ENCODE results near the gene TTC9C. TPM values are rescaled to one million over a fixed set of nuclear protein-coding genes. Genes with fewer than 3 reads are reported as not detected.

The TTC9C gene
- total RNA-seq, 1 donor from 2014 or later: 12.9 TPM

DNA sequence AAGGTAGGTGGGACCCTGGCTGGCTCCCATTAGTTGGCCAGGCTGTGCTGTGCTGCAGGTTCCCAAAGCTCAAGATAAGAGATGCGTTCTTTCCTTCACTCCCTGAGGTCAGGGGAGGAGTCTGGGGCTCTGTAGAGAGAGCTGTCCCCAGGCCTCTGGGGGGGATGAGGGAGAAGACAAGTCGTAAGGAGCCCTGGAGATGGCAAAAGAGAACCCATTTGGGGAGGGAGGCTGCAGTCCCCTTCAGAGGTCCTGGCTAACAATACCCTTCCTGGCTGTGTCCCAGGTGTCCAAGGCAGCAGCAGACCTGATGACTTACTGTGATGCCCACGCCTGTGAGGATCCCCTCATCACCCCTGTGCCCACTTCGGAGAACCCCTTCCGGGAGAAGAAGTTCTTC is 19.9 kb upstream of the TTC9C start:
- Histone ChIP-seq H3K36me3 (peaks cover 31% of the 10 kb centered on the region), H3K27me3 (ENCODE audit: low read depth) (no peaks in the 10 kb centered on the region), H3K9me3 (replicated peaks) (no peaks in the 10 kb centered on the region), H3K4me3 (peak overlapping the region; percentile 66), H3K27ac (replicated peaks) (peak overlapping the region; percentile 94), H3K4me1 (peaks cover 67% of the 10 kb centered on the region)
- intact Hi-C loops (cut with micrococcal nuclease): no loop called here
- DNase-seq: no peak
- TF ChIP-seq, protein P1, sequence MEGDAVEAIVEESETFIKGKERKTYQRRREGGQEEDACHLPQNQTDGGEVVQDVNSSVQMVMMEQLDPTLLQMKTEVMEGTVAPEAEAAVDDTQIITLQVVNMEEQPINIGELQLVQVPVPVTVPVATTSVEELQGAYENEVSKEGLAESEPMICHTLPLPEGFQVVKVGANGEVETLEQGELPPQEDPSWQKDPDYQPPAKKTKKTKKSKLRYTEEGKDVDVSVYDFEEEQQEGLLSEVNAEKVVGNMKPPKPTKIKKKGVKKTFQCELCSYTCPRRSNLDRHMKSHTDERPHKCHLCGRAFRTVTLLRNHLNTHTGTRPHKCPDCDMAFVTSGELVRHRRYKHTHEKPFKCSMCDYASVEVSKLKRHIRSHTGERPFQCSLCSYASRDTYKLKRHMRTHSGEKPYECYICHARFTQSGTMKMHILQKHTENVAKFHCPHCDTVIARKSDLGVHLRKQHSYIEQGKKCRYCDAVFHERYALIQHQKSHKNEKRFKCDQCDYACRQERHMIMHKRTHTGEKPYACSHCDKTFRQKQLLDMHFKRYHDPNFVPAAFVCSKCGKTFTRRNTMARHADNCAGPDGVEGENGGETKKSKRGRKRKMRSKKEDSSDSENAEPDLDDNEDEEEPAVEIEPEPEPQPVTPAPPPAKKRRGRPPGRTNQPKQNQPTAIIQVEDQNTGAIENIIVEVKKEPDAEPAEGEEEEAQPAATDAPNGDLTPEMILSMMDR (IDR thresholded peaks at IDR 0.05; ENCODE audit: borderline replicate concordance): no peak

DNA sequence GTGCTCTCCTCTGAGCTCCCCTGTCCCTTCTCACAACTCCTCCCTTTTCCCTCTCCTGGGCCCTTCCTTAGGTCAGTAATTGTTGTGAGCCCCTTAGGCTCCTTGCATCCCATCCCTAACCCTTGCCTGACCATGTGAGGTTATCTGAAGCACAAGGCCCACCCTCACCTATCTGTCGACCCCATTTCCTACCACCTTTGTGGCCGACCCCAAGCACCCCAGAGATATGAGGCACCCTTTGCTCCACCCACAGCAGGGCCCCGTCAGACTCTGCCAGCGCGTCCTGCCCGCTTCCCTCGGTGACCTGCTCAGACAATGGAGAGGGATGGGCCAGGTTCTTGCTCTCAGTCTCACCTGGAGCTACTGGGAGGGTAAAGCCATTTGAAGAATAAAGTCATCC is 19.5 kb upstream of the TTC9C start:
- H3K27ac ChIP-seq (replicated peaks): peak overlapping the region; percentile 94
- peaks cover 35% of the 10 kb centered on the region for H3K36me3 ChIP-seq
- H3K4me3 ChIP-seq: peak overlapping the region; percentile 66
- H3K27me3 ChIP-seq (ENCODE audit: low read depth): no peaks in the 10 kb centered on the region
- DNase-seq: no peak
- no peaks in the 10 kb centered on the region for H3K9me3 ChIP-seq (replicated peaks)
- peaks cover 72% of the 10 kb centered on the region for H3K4me1 ChIP-seq
- intact Hi-C loops (cut with micrococcal nuclease): no loop called here
- TF ChIP-seq, protein P1 (IDR thresholded peaks at IDR 0.05; ENCODE audit: borderline replicate concordance): no peak

DNA sequence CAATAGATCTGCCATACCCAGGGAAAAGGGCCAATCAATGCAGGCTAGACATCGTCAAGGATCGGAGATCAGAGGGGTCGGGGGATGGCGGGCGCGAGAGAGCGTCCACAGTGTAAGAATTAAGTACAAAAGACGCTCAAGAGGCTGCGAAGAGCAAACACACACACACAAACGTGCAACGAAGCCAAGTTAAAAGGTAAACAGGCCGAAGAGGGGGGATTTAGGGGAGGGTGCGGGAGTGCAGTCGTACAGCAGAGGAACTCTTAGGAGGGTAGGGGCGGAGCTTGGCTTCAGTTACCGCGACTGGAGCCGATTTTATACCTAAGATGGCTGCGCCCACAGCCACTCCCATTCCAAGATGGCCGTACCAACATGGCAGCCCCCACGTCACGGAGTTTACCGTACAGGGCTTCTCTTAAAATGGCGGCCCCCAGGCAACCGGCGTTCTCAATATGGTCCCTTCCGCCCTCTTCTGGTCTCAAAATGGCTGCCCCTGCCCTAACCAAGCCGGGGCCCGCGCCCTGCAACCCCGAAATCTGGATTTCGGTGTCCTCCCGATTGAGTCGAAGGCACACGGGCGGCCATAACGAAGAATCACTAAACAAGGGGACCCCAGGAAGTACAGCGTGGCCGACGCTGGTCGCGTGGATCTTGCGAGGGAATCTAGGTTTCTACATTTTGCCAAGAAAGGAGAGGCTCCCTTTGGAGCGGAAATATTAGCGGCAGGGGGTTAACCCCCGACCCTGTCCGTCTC is 18.9 kb upstream of the TTC9C start:
- Histone ChIP-seq H3K4me1 (peaks cover 78% of the 10 kb centered on the region), H3K36me3 (peaks cover 41% of the 10 kb centered on the region), H3K4me3 (peak overlapping the region; percentile 66), H3K27ac (replicated peaks) (peak overlapping the region; percentile 94), H3K9me3 (replicated peaks) (no peaks in the 10 kb centered on the region), H3K27me3 (ENCODE audit: low read depth) (no peaks in the 10 kb centered on the region)
- DNase-seq: peak; percentile 98
- intact Hi-C loops (cut with micrococcal nuclease): no loop called here
- TF ChIP-seq, protein P1 (IDR thresholded peaks at IDR 0.05; ENCODE audit: borderline replicate concordance): no peak

DNA sequence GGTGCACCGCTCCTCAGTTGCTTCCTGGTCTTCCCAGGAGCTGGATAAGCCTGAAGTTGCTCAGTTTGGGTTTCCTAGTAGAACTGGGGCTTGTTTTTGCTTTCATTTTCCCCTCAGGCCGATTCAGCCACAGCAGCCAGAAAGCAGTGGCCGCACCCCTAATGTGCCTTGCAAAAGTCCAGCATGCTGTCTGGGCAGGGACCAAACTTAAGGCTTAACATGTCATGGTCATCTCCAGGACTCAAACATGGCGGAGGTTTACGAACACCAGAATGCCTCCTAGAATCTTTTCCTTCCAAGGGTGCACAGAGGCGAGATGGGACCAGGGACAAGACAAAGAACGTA is 18.3 kb upstream of the TTC9C start:
- Histone ChIP-seq H3K9me3 (replicated peaks) (no peaks in the 10 kb centered on the region), H3K4me3 (peak overlapping the region; percentile 66), H3K27ac (replicated peaks) (peak overlapping the region; percentile 94), H3K36me3 (peaks cover 46% of the 10 kb centered on the region), H3K27me3 (ENCODE audit: low read depth) (no peaks in the 10 kb centered on the region), H3K4me1 (peaks cover 83% of the 10 kb centered on the region)
- intact Hi-C loops (cut with micrococcal nuclease): no loop called here
- TF ChIP-seq, protein P1 (IDR thresholded peaks at IDR 0.05; ENCODE audit: borderline replicate concordance): no peak
- DNase-seq: no peak

DNA sequence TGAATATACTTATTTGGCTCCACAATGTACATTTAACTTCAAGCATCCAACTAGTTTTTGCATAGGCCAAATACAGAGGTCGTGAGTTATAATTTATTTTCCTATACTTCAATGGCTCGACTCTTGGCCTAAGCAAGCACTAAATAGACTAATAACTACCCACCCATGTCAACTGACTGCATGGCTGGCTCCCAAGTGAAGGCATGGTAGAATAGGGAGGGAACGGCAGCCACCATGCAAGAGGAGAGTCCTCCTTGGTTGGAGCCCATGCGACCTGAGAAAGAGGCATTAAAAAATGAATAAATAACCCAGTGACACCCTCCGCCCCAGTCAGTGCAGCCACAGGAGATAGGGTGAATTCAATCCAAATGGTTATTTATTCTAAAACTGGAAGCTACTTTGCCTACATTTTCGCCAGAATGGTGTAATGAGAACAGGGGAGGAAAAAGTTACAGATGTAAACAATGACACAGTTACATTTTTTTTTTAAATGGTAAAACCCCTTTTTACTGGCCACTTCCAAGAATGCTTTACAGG is 15.9 kb upstream of the TTC9C start:
- Histone ChIP-seq H3K27ac (replicated peaks) (peak overlapping the region; percentile 67), H3K27me3 (ENCODE audit: low read depth) (no peaks in the 10 kb centered on the region), H3K36me3 (peaks cover 70% of the 10 kb centered on the region), H3K9me3 (replicated peaks) (no peaks in the 10 kb centered on the region), H3K4me1 (peaks cover 80% of the 10 kb centered on the region), H3K4me3 (no peak overlapping the region)
- TF ChIP-seq, protein P1 (IDR thresholded peaks at IDR 0.05; ENCODE audit: borderline replicate concordance): no peak
- no peak for DNase-seq
- intact Hi-C loops (cut with micrococcal nuclease): no loop called here
